Uterus (tissue), 2 donors: ENCODE results near the gene RAP1A.

Experiments
- POLR2A ChIP-seq, 2 donors: fragments of 450-650 bp; IDR thresholded peaks; one replicate each; pipeline ENCODE4 v1.6.1; 2016; ENCODE audit warnings: antibody characterized with exemption in 2 of 2, mild to moderate bottlenecking in 1 of 2, moderate library complexity in 1 of 2
- TF ChIP-seq, protein P1 (sequence below), 4 experiments: fragments of 200-600 bp in 2 of 4; fragments of 450-650 bp in 2 of 4; sonication (generic) in 2 of 4; IDR thresholded peaks; one replicate each; pipeline ENCODE4 v1.5.1; 2016 to 2019; ENCODE audit warnings: antibody characterized with exemption in 4 of 4, mild to moderate bottlenecking in 2 of 4, moderate library complexity in 1 of 4

DNA sequence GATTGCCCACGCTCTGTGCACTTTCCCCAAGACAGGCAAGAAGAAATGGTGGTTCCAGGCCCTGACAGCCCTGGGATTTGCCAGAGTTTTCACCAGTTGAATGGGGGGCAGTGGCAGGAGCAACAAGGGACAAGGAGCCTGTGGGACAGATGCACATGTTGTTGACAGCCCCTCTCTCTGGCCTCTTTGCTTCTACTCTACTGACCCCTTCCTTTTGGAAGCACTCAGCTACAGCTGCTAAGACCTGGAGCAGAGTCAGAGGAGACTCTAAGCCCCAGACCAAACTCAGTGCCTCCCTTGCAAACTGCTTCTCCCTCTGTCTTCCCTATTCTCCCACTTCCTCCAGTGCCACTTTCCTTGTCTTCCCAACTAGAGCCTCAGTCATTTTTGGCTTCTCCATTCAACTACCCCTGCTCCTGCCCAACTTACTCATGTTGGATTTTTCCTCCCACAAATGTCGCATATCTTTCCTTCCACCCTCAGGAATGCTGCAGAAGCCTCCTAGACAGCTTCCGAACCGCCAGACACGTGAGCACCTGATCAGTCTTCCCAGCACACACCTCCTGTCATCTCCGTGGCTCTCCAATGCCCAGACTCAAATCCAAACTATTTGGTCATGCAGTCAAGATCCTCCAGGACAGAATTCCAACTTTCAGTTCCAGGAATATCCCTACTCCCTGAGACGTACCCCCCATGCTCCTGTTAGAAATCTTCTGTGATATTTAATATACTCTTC lies 110.5 kb downstream of the RAP1A start:
- no peak for TF ChIP-seq POLR2A (IDR thresholded peaks at IDR 0.05)
- TF ChIP-seq, protein P1, sequence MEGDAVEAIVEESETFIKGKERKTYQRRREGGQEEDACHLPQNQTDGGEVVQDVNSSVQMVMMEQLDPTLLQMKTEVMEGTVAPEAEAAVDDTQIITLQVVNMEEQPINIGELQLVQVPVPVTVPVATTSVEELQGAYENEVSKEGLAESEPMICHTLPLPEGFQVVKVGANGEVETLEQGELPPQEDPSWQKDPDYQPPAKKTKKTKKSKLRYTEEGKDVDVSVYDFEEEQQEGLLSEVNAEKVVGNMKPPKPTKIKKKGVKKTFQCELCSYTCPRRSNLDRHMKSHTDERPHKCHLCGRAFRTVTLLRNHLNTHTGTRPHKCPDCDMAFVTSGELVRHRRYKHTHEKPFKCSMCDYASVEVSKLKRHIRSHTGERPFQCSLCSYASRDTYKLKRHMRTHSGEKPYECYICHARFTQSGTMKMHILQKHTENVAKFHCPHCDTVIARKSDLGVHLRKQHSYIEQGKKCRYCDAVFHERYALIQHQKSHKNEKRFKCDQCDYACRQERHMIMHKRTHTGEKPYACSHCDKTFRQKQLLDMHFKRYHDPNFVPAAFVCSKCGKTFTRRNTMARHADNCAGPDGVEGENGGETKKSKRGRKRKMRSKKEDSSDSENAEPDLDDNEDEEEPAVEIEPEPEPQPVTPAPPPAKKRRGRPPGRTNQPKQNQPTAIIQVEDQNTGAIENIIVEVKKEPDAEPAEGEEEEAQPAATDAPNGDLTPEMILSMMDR (IDR thresholded peaks at IDR 0.05), result no peak
